NCI-H1048 (cell line): Measurements from ENCODE around the gene CHRNB1.

ENCODE experiments used
- DNase-seq: peaks from one replicate; lab custom pipeline; 2025; lab: John Stamatoyannopoulos, UW

Gene CHRNB1

GRCh38 chr17:7414837-7415236 is 30.0 kb upstream of the CHRNB1 start:
- DNase-seq = no peak

GRCh38 chr17:7415784-7416183 is 29.1 kb upstream of the CHRNB1 start:
- no peak for DNase-seq

- DNase-seq = no peak
Observed at GRCh38 chr17:7416323-7416722, 28.5 kb upstream of the CHRNB1 start.

- no peak for DNase-seq
Observed at GRCh38 chr17:7417056-7417655, 27.7 kb upstream of the CHRNB1 start.

GRCh38 chr17:7418472-7419152 is 26.2 kb upstream of the CHRNB1 start:
- DNase-seq = no peak

- no peak for DNase-seq
Observed at GRCh38 chr17:7419819-7420610, 24.8 kb upstream of the CHRNB1 start, which contains the start of gene SPEM1. TSS of gene SPEM1 (plus strand) at chr17:7420324. CDS start at chr17:7420385, 61 bp downstream.

GRCh38 chr17:7421186-7421585 is 23.7 kb upstream of the CHRNB1 start:
- DNase-seq = no peak

- DNase-seq = no peak
Observed at GRCh38 chr17:7423679-7424078, 21.2 kb upstream of the CHRNB1 start.

GRCh38 chr17:7425316-7425715 is 19.5 kb upstream of the CHRNB1 start, which contains the start of gene SPEM2:
TSS of gene SPEM2 (plus strand) at chr17:7425616. CDS start at chr17:7425689, 73 bp downstream.
- DNase-seq = no peak

- no peak for DNase-seq
Observed at GRCh38 chr17:7425756-7426155, 19.1 kb upstream of the CHRNB1 start.

GRCh38 chr17:7426203-7426863 is 18.5 kb upstream of the CHRNB1 start:
- DNase-seq = no peak

GRCh38 chr17:7426896-7427489 is 17.9 kb upstream of the CHRNB1 start:
- no peak for DNase-seq

GRCh38 chr17:7427549-7427948 is 17.3 kb upstream of the CHRNB1 start:
- no peak for DNase-seq

- DNase-seq = no peak
Observed at GRCh38 chr17:7428557-7428956, 16.3 kb upstream of the CHRNB1 start, which contains the start of gene SPEM3. TSS of gene SPEM3 (plus strand) at chr17:7428857. CDS start at chr17:7428903, 46 bp downstream.

GRCh38 chr17:7429722-7430121 is 15.1 kb upstream of the CHRNB1 start:
- no peak for DNase-seq

- no peak for DNase-seq
Observed at GRCh38 chr17:7431231-7431630, 13.6 kb upstream of the CHRNB1 start.

- no peak for DNase-seq
Observed at GRCh38 chr17:7432296-7432695, 12.6 kb upstream of the CHRNB1 start.

- no peak for DNase-seq
Observed at GRCh38 chr17:7435676-7436555, 8.9 kb upstream of the CHRNB1 start.

GRCh38 chr17:7436556-7437368 is 8.1 kb upstream of the CHRNB1 start:
- peak; percentile 66 for DNase-seq

GRCh38 chr17:7437369-7437863 is 7.4 kb upstream of the CHRNB1 start:
- DNase-seq = no peak
